Adrenal gland (tissue), 12 donors: ENCODE measurements around the gene TMEM229A. TPM values are rescaled to one million over a fixed set of nuclear protein-coding genes. Genes with fewer than 3 reads are reported as not detected.

Experiments used
- DNase-seq, 7 donors: peaks; one replicate each; pipeline ENCODE4 v3.0.0-alpha.2; 2019 to 2020
- H3K27ac ChIP-seq, 5 donors: fragments of 200-600 bp; sonication (generic) in 4 of 5; 1 replicate in 3 of 5; 2 replicates in 2 of 5; pipeline versions ENCODE4 v1.5.1 to v1.8.0; 2016 to 2020; ENCODE audit warnings: mild to moderate bottlenecking in 1 of 5
- H3K27me3 ChIP-seq: fragments of 200-600 bp; 2 replicates; pipeline ENCODE4 v1.8.0; 2021
- H3K36me3 ChIP-seq, 2 donors: fragments of 200-600 bp; replicated peaks in 1 of 2; 1 replicate in 1 of 2; 2 replicates in 1 of 2; pipeline versions ENCODE4 v1.5.1 to v1.8.0; 2018 to 2022
- H3K4me1 ChIP-seq, 2 donors: fragments of 200-600 bp; replicated peaks in 1 of 2; 1 replicate in 1 of 2; 2 replicates in 1 of 2; pipeline versions ENCODE4 v1.5.1 to v1.8.0; 2018 to 2021
- H3K4me3 ChIP-seq, 4 donors: fragments of 200-600 bp; sonication (generic) in 3 of 4; one replicate each; pipeline ENCODE4 v1.5.1; 2016 to 2018
- H3K9me3 ChIP-seq, 3 donors: fragments of 200-600 bp; sonication (generic) in 1 of 3; replicated peaks in 1 of 3; 1 replicate in 2 of 3; 2 replicates in 1 of 3; pipeline versions ENCODE4 v1.5.1 to v1.8.0; 2016 to 2021
- POLR2A ChIP-seq, 2 donors: fragments of 450-650 bp; IDR thresholded peaks; one replicate each; pipeline ENCODE4 v1.6.1; 2017; ENCODE audit warnings: antibody characterized with exemption in 2 of 2, mild to moderate bottlenecking in 2 of 2, moderate library complexity in 1 of 2
- WGBS, 4 donors: extraction: QIAGEN DNeasy Blood & Tissue Kit in 2 of 4; methylation state at CpG; one replicate each; pipeline versions ENCODE4 v1.1.5 to v1.1.7; 2013 to 2017; 5-methylcytosine and 5-hydroxymethylcytosine counted together
- intact Hi-C, 2 donors: fragments of 100-400 bp; cut with DNase I; formaldehyde crosslinking; loops; one replicate each; pipeline versions ENCODE4 v1.14.1 to v1.15.0; 2022 to 2023
- polyA plus RNA-seq, 3 donors: library from polyadenylated mRNA; stranded (reverse); fragments of 200-250 nt in 2 of 3; fragments of 350-450 nt in 1 of 3; fragmentation: Illumina TruSeq in 1 of 3; extraction: RNeasy Lipid Tissue Mini Kit (QIAGEN cat#74804) in 1 of 3; gene quantifications; one replicate each; pipeline ENCODE4 v1.2.3, GENCODE V29; 2013 to 2014
- total RNA-seq, 9 donors: library from RNA; depleted of rRNA in 4 of 9; stranded (reverse); fragments of >200 nt in 4 of 9; fragments of 120-200 nt in 1 of 9; fragmentation: NEBNext Ultra II Directional in 1 of 9; extraction: Animal tissue kit (Norgen Biotek cat#: 25700) in 1 of 9; gene quantifications; one replicate each; pipeline versions ENCODE4 v1.1.0 to v1.2.4, GENCODE V29; 2013 to 2023
- TF ChIP-seq, protein P1 (sequence below), 6 experiments: fragments of 450-650 bp in 4 of 6; fragments of 200-600 bp in 2 of 6; sonication (generic) in 1 of 6; IDR thresholded peaks; 1 replicate in 5 of 6; 2 replicates in 1 of 6; pipeline versions ENCODE4 v1.5.1 to v1.8.0; 2016 to 2021; ENCODE audit warnings: antibody characterized with exemption in 6 of 6, mild to moderate bottlenecking in 2 of 6, moderate library complexity in 1 of 6
- donor health status: healthy with polysubstance abuse.
- donor health status: Bipolar disorder and iron deficiency.
- donor health status: DM: yes; HTN: yes; CAD: no.
- donor health status: DM: no; HTN: no; CAD: no.
- donor health status: DM: no; HTN: no; CAD: no.
- donor health status: DM: yes; HTN: yes; CAD: no.

The TMEM229A gene
- total and polyA plus RNA-seq, 12 donors = 0.32 to 7.2 (median 1.7) TPM

DNA sequence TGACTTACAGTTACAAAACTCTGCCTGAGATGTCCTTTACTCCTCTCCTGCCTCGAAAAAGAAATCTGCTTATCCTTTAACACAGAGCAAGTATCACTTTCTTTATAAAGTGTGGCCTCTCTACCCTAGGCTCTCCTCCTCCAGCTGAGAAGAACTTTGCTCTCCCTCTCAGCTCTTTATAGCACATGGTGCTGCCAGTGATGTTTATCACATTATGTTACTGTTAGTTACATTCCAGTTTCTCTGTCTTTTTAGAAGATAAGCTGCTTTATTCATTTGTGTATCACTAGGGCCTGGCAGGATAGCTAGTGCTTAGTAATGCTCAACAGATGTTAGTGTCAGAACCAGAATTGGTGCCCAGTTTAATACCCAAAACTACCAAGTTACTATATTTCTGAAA lies 41.1 kb upstream of the TMEM229A start:
- Histone ChIP-seq H3K9me3 (no peaks in the 10 kb centered on the region), H3K4me1 (no peaks in the 10 kb centered on the region), H3K27ac (no peak overlapping the region), H3K4me3 (no peak overlapping the region), H3K36me3 (no peaks in the 10 kb centered on the region), H3K27me3 (no peaks in the 10 kb centered on the region)
- DNase-seq = no peak
- 41 to 60% (median 56%) methylated on average over 1 of the region's 1 CpG for WGBS, 4 donors
- TF ChIP-seq, protein P1, sequence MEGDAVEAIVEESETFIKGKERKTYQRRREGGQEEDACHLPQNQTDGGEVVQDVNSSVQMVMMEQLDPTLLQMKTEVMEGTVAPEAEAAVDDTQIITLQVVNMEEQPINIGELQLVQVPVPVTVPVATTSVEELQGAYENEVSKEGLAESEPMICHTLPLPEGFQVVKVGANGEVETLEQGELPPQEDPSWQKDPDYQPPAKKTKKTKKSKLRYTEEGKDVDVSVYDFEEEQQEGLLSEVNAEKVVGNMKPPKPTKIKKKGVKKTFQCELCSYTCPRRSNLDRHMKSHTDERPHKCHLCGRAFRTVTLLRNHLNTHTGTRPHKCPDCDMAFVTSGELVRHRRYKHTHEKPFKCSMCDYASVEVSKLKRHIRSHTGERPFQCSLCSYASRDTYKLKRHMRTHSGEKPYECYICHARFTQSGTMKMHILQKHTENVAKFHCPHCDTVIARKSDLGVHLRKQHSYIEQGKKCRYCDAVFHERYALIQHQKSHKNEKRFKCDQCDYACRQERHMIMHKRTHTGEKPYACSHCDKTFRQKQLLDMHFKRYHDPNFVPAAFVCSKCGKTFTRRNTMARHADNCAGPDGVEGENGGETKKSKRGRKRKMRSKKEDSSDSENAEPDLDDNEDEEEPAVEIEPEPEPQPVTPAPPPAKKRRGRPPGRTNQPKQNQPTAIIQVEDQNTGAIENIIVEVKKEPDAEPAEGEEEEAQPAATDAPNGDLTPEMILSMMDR (IDR thresholded peaks at IDR 0.05) = no peak
- no peak for TF ChIP-seq POLR2A (IDR thresholded peaks at IDR 0.05)
- intact Hi-C loops = no loop called here

DNA sequence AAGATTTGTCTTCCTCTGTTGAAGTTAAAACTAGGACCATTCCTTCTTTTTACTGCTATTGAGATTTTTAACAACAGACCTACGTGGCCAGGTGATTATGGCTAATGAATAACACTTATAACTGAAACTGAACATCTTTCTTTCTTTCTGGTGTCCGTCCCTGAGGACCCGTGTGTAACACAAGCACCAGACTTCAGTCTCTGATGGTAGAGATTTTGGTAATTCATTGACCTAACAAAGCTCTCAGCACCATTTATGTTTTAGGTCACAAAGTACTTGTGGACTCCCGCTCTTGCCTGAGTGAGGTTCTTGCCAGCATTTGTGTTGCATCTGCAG lies 40.4 kb upstream of the TMEM229A start:
- Histone ChIP-seq H3K9me3 (no peaks in the 10 kb centered on the region), H3K4me1 (no peaks in the 10 kb centered on the region), H3K27ac (no peak overlapping the region), H3K27me3 (no peaks in the 10 kb centered on the region), H3K36me3 (no peaks in the 10 kb centered on the region), H3K4me3 (no peak overlapping the region)
- DNase-seq = no peak
- intact Hi-C loops = no loop called here
- WGBS, 4 donors = 68 to 85% (median 77%) methylated on average over 4 of the region's 4 CpGs
- TF ChIP-seq, protein P1 (IDR thresholded peaks at IDR 0.05) = no peak
- no peak for TF ChIP-seq POLR2A (IDR thresholded peaks at IDR 0.05)

DNA sequence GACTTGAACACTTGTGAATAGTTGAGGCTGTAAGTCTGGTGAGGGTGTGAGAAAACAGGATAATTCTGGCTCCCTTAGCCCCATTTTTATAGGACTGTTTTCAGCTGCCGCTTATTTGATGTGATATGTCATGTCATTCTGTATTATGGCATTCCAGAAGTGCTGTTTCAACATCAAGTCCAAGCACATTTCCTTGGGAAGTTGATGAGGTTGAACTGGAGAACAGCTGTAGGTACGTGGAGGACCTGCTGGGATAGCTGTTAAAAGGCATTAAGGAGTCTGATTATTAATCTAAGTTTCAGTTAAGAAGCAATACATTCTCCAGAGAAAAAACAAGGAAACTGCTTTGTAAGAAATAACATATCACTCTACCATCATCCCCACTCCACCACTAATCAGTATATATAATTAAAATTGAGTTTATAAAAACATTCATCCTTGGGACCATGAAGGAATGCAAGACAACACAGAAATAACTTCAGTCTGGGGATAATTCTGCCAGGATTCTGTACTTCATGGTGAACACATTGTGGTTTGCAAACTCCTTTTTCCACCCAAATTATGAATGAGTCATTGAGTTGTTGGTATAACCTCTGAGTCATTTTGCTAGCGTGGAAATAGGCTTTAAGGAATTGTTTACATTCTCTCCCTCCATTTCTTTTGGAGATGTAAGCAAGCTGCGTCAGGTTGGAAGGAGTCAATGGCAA lies 39.9 kb upstream of the TMEM229A start:
- 64 to 75% (median 71%) methylated on average over 4 of the region's 4 CpGs for whole genome bisulfite sequencing, 4 donors
- H3K27me3 ChIP-seq = no peaks in the 10 kb centered on the region
- H3K36me3 ChIP-seq = no peaks in the 10 kb centered on the region
- no peak overlapping the region for H3K27ac ChIP-seq
- intact Hi-C loops = no loop called here
- TF ChIP-seq, protein P1 (IDR thresholded peaks at IDR 0.05) = no peak
- TF ChIP-seq POLR2A (IDR thresholded peaks at IDR 0.05) = no peak
- H3K9me3 ChIP-seq = no peaks in the 10 kb centered on the region
- H3K4me3 ChIP-seq = no peak overlapping the region
- H3K4me1 ChIP-seq = no peaks in the 10 kb centered on the region
- no peak for DNase-seq

DNA sequence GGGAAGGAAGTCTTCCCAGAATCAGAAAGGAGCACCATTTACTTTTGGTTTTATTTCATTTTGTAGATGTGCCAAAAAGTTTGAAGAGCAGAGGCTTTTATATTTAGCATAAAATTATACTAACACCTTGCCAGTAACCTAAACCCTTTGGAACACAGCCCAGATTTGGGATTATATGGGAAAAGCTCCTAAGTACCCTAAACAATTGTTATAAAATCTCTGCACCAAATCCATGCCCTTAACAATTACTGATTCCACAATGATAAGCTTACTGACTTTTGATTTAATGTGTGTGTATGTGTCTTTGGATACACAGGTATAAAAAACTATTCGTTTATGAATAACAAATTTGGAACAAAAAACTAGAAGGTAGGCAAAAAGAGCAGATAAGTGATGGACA lies 39.0 kb upstream of the TMEM229A start:
- Histone ChIP-seq H3K4me3 (no peak overlapping the region), H3K36me3 (no peaks in the 10 kb centered on the region), H3K27me3 (no peaks in the 10 kb centered on the region), H3K9me3 (no peaks in the 10 kb centered on the region), H3K27ac (no peak overlapping the region), H3K4me1 (no peaks in the 10 kb centered on the region)
- intact Hi-C loops = no loop called here
- DNase-seq = no peak
- 45 to 55% (median 49%) methylated on average over 1 of the region's 1 CpG for WGBS, 4 donors
- TF ChIP-seq POLR2A (IDR thresholded peaks at IDR 0.05) = no peak
- TF ChIP-seq, protein P1 (IDR thresholded peaks at IDR 0.05) = no peak
